Stromal cell of bone marrow (primary cell): ENCODE measurements around the gene TRAM2.
A peak's percentile ranks its signal among the peaks of the same experiment; 100 is the strongest.

Experiments
- DNase-seq: peaks from one replicate; pipeline ENCODE4 v3.0.0-alpha.2; 2012; ENCODE audit warnings: low read depth

TRAM2 gene

GRCh38 chr6:52566853-52567279 is 10.0 kb downstream of the TRAM2 start:
- DNase-seq = peak; percentile 96

GRCh38 chr6:52566201-52566600 is 10.7 kb downstream of the TRAM2 start:
- DNase-seq = no peak

- DNase-seq = no peak
Observed at GRCh38 chr6:52564856-52565255, 12.0 kb downstream of the TRAM2 start.

GRCh38 chr6:52562911-52563310 is 13.9 kb downstream of the TRAM2 start:
- no peak for DNase-seq

GRCh38 chr6:52560462-52560861 is 16.4 kb downstream of the TRAM2 start:
- DNase-seq = no peak

- no peak for DNase-seq
Observed at GRCh38 chr6:52558266-52559000, 18.4 kb downstream of the TRAM2 start.

- DNase-seq = no peak
Observed at GRCh38 chr6:52557389-52558265, 19.2 kb downstream of the TRAM2 start.

- DNase-seq = no peak
Observed at GRCh38 chr6:52555518-52556233, 21.2 kb downstream of the TRAM2 start.

GRCh38 chr6:52554684-52555280 is 22.1 kb downstream of the TRAM2 start:
- no peak for DNase-seq

- DNase-seq = no peak
Observed at GRCh38 chr6:52553719-52554118, 23.1 kb downstream of the TRAM2 start.

GRCh38 chr6:52553158-52553557 is 23.7 kb downstream of the TRAM2 start:
- no peak for DNase-seq

- DNase-seq = no peak
Observed at GRCh38 chr6:52552278-52552643, 24.6 kb downstream of the TRAM2 start.

GRCh38 chr6:52551483-52552277 is 25.2 kb downstream of the TRAM2 start:
- no peak for DNase-seq

- DNase-seq = no peak
Observed at GRCh38 chr6:52550870-52551269, 26.0 kb downstream of the TRAM2 start.

GRCh38 chr6:52550014-52550575 is 26.8 kb downstream of the TRAM2 start:
- DNase-seq = no peak

GRCh38 chr6:52549428-52549827 is 27.4 kb downstream of the TRAM2 start:
- no peak for DNase-seq

GRCh38 chr6:52548999-52549398 is 27.9 kb downstream of the TRAM2 start:
- no peak for DNase-seq

- no peak for DNase-seq
Observed at GRCh38 chr6:52548353-52548713, 28.5 kb downstream of the TRAM2 start.

GRCh38 chr6:52547647-52548352 is 29.1 kb downstream of the TRAM2 start:
- DNase-seq = no peak

- DNase-seq = no peak
Observed at GRCh38 chr6:52546678-52547077, 30.2 kb downstream of the TRAM2 start.

GRCh38 chr6:52546192-52546591 is 30.7 kb downstream of the TRAM2 start:
- DNase-seq = no peak
